PFSK-1 (cell line): Measurements from ENCODE around the gene SRP14.

Experiments used
- FOXP2 ChIP-seq: optimal IDR thresholded peaks from 2 replicates; pipeline ENCODE3; 2011; ENCODE audit warnings: borderline replicate concordance, control low read depth, inconsistent platforms; ENCODE audit not compliant: insufficient read depth; ENCODE audit errors: extremely low read length, extremely low read depth
- POLR2AphosphoS5 ChIP-seq: IDR thresholded peaks from 2 replicates; pipeline ENCODE4 v1.6.1; 2012; ENCODE audit warnings: low read depth, mild to moderate bottlenecking, control low read depth, low read length, moderate library complexity
- SIN3A ChIP-seq: IDR thresholded peaks from 2 replicates; pipeline ENCODE4 v1.6.1; 2012; ENCODE audit warnings: mild to moderate bottlenecking, low read length, moderate library complexity, borderline replicate concordance; ENCODE audit not compliant: insufficient read depth
- TAF1 ChIP-seq: IDR thresholded peaks from 2 replicates; pipeline ENCODE4 v1.6.1; 2012; ENCODE audit warnings: low read length, control low read depth, borderline replicate concordance; ENCODE audit not compliant: insufficient read depth
- TF ChIP-seq, protein P1 (sequence below), 2 experiments: IDR thresholded peaks; 2 replicates each; pipeline versions ENCODE4 v1.6.1 to v1.8.0; 2011 to 2012; ENCODE audit warnings: low read depth in 2 of 2, low read length in 2 of 2, control low read depth in 1 of 2, inconsistent platforms in 1 of 2, mild to moderate bottlenecking in 1 of 2, moderate library complexity in 1 of 2; ENCODE audit not compliant: insufficient read depth in 1 of 2

SRP14 gene

DNA sequence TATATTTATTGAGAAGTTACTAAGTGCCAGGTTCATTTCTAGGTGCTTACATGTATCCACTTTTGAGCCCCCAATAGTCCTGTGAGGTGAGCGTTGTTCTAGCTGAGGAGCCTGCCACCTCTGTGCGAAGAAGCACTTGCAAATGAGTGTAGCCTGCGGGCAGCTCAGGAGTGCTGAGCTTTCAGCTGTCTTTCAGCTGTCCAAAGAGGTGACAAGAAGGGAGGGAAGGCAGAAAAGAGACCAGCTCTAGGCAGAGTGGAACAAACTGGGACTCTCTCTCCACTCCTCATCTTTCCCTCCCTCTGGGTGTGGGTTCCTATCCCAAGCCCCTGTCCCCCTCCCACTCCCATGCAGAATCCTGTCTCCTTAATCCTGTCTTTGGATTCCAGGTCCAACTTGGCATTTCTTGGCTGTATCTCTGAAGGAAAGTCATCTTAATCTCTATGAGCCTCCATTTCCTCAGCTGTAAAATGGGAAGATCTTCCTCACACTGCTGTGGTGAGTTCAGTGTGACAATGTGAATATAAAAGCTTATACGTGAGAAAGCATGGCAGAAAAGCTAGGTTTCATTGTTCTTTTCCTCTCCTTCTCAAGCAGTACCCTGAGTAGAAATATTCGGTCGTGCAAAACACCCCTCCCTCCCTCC, 6.7 kb upstream of the SRP14 start:
- TF ChIP-seq FOXP2 (no peak), TAF1 (no peak), POLR2AphosphoS5 (no peak), SIN3A (no peak)
- TF ChIP-seq, protein P1, sequence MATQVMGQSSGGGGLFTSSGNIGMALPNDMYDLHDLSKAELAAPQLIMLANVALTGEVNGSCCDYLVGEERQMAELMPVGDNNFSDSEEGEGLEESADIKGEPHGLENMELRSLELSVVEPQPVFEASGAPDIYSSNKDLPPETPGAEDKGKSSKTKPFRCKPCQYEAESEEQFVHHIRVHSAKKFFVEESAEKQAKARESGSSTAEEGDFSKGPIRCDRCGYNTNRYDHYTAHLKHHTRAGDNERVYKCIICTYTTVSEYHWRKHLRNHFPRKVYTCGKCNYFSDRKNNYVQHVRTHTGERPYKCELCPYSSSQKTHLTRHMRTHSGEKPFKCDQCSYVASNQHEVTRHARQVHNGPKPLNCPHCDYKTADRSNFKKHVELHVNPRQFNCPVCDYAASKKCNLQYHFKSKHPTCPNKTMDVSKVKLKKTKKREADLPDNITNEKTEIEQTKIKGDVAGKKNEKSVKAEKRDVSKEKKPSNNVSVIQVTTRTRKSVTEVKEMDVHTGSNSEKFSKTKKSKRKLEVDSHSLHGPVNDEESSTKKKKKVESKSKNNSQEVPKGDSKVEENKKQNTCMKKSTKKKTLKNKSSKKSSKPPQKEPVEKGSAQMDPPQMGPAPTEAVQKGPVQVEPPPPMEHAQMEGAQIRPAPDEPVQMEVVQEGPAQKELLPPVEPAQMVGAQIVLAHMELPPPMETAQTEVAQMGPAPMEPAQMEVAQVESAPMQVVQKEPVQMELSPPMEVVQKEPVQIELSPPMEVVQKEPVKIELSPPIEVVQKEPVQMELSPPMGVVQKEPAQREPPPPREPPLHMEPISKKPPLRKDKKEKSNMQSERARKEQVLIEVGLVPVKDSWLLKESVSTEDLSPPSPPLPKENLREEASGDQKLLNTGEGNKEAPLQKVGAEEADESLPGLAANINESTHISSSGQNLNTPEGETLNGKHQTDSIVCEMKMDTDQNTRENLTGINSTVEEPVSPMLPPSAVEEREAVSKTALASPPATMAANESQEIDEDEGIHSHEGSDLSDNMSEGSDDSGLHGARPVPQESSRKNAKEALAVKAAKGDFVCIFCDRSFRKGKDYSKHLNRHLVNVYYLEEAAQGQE (IDR thresholded peaks at IDR 0.05; ENCODE audit: insufficient read depth in 1 of 2, low read depth in 2 of 2, low read length in 2 of 2) = no peak

DNA sequence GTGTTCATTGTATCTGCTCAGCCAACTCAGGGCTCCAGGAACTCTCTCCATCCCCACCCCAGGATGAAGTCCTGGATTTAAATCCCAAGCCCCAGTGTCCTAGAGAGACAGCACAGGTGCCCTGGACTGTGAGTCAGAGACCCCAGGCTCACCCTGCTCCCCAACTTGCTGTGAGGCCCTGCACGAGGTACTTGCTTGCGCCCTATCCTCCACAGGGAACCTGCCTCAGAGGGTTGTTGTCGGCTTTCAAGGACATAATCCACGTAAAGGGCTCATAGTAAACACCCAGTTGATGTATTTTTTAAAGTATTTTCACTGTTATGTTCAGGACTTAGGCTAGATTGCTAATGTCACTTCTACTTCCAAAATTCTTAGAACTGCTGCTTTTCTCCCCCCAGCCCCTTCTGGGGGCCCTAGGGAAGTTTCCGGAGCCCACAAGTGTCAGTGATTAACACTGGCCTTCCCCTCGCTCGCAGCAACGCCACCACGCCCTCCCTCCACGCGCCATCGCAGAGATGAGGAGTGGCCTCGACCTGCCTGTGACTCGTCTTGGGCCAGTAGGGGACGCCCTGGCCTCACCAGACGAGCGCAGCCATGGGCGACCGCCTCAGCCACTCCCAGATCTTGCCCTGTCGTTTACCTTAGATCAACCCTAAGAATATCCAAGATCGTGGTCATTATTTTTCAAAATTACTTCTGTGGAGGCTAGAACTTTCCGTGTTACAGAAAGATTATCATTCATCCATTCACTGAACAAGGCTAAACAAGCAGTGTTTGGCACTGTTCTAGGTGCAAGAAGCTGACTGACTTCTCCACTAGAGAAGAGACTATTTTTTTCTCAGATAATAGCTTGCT, 6.0 kb upstream of the SRP14 start:
- TF ChIP-seq SIN3A = 0 out of 2 replicates have a peak, but pooled peaks have one; percentile 72
- TF ChIP-seq, protein P1 (IDR thresholded peaks at IDR 0.05; ENCODE audit: insufficient read depth in 1 of 2, low read depth in 2 of 2, low read length in 2 of 2) = no peak

GRCh38 chr15:40043927-40044716, 5.1 kb upstream of the SRP14 start:
- TF ChIP-seq TAF1 (no peak), POLR2AphosphoS5 (no peak), SIN3A (no peak)

DNA sequence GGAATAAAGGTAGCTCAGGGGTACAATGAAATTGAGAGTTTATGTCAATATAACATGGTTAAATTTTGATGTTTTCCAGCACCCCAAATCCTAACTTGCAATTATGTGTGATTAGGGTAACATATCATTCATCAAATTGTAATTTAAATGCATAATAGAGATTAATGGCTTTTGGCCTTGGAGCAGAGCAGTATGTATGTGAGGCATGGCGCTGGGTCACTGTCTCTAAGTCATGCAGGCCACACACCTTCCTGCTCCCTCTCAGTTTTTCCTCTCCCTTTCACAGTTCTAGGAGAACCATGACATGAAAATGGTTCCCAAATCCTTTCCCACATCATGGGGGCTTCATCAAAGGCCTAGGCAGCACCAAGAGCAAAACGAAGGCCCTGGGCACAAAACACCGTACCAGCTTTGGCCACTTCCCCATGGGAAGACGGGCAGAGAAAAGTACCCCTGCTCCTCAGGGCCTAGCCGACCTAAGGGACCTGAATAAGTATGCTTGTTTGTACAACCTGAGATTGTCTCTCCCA, 3.9 kb upstream of the SRP14 start:
- TF ChIP-seq POLR2AphosphoS5 (no peak), SIN3A (no peak), FOXP2 (no peak), TAF1 (no peak)
- TF ChIP-seq, protein P1 (IDR thresholded peaks at IDR 0.05; ENCODE audit: insufficient read depth in 1 of 2, low read depth in 2 of 2, low read length in 2 of 2) = no peak

GRCh38 chr15:40040770-40041169, 1.8 kb upstream of the SRP14 start:
- TF ChIP-seq FOXP2 = no peak
- no peak for TF ChIP-seq TAF1
- TF ChIP-seq POLR2AphosphoS5 = no peak
- TF ChIP-seq, protein P1 (IDR thresholded peaks at IDR 0.05; ENCODE audit: insufficient read depth in 1 of 2, low read depth in 2 of 2, low read length in 2 of 2) = no peak
- TF ChIP-seq SIN3A = no peak
